Measurements from ENCODE around the gene ATP5F1E. TPM values are rescaled to one million over a fixed set of nuclear protein-coding genes. Genes with fewer than 3 reads are reported as not detected.

Gene ATP5F1E
- total and polyA plus RNA-seq, 10 of the 15 experiments (the other 5 are each of a cell fraction or from before 2014, with no cell fraction given): 49.0 to 407 (median 117) TPM

DNA sequence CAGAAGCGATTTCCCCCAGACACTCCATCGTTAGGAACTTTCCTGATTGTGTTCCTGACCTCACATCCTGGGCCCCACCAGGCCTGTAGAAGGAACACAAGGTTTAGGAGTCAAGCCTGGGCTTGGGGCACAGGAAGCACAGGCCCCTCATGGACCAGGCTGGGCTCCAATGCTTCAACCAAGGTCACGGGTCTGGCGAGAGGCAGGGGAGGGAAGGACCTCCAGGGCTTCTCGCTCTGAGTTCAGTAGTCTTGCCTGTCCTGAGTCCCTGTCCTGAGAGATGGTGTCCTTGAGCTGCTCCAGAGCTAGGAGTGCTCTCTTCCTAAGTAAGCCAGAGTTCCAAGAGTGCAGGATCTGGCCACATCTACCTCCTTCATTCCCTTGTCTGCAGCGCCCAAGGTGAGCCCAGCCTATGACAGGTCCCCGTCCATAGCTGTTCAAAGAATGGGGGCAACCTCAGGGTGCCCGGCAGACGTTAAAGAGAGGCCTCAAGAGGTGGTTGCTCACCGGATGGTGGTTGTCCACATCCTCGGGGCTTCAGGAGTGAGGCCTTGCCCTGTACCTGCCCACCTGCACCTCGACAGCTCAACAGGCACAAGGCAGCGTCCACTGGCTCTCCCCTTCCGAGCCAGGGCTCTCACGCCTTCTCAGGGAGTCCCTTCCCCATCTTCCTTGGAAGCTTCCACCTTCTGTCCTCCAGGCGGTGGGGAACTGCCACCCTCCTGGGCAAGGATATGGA is 14.5 kb downstream of the ATP5F1E start (continued):
- TF ChIP-seq TAF1 (IDR thresholded peaks at IDR 0.05; ENCODE audit: borderline replicate concordance, low read depth, low read length): no peak

DNA sequence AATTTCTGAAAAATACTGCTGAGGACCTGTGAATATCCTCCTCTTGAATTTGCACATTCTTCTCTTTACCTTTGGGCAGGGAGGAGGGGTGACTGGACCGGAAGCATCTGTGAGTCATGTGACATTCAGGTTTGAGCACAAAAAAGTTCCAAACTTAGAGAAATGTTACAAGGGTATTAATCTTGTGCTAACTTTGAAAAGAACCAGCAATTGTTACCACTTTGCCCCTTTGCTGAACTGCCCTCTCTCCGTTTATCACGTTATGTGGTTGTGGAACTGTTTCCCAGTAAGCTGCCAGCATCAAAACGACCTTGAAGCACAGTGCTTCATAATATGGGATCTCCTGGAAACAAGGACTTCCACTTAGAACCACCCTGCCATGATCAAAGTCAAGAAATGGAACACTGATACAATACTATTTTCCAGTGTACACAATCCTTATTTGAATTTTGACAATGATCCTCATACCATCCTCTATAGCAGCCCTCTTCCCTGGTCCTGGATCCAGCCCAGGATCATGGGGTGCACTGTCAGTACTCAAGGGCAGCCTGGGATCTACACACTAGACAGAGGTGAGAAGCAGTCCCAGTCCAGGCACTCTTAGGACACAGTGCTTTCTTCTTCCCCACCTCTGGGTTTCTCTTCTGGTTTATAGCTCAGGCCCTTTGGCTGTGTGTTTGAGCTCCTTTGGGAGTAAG is 15.2 kb downstream of the ATP5F1E start:
- peak; percentile 59 for ATAC-seq
- H3K9ac ChIP-seq (ENCODE audit: control insufficient read depth, insufficient read depth, low read length): no peak overlapping the region
- 24% methylated on average over 4 of the region's 4 CpGs for WGBS (ENCODE audit: insufficient coverage, insufficient replicate concordance, low lambda C conversion rate, missing lambda C conversion rate)
- TF ChIP-seq RB1 (IDR thresholded peaks at IDR 0.05; ENCODE audit: borderline replicate concordance) (no peak), ZZZ3 (IDR thresholded peaks at IDR 0.05; ENCODE audit: control insufficient read depth, insufficient read length, low read depth) (no peak), RCOR1 (conservative IDR thresholded peaks at IDR 0.05; ENCODE audit: low read depth, low read length) (no peak), ZNF384 (IDR thresholded peaks at IDR 0.05; ENCODE audit: borderline replicate concordance, low read depth, low read length) (no peak), NR2C2 (IDR thresholded peaks at IDR 0.05; ENCODE audit: borderline replicate concordance, control insufficient read depth, insufficient read length, low read depth) (no peak), HDGF (IDR thresholded peaks at IDR 0.05) (no peak)
- TF ChIP-seq, protein P1, sequence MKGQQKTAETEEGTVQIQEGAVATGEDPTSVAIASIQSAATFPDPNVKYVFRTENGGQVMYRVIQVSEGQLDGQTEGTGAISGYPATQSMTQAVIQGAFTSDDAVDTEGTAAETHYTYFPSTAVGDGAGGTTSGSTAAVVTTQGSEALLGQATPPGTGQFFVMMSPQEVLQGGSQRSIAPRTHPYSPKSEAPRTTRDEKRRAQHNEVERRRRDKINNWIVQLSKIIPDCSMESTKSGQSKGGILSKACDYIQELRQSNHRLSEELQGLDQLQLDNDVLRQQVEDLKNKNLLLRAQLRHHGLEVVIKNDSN (IDR thresholded peaks at IDR 0.05; ENCODE audit: borderline replicate concordance, extremely low read length, insufficient read depth, low read depth, low read length): peak; percentile 37
- TF ChIP-seq, protein P2, sequence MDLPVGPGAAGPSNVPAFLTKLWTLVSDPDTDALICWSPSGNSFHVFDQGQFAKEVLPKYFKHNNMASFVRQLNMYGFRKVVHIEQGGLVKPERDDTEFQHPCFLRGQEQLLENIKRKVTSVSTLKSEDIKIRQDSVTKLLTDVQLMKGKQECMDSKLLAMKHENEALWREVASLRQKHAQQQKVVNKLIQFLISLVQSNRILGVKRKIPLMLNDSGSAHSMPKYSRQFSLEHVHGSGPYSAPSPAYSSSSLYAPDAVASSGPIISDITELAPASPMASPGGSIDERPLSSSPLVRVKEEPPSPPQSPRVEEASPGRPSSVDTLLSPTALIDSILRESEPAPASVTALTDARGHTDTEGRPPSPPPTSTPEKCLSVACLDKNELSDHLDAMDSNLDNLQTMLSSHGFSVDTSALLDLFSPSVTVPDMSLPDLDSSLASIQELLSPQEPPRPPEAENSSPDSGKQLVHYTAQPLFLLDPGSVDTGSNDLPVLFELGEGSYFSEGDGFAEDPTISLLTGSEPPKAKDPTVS (IDR thresholded peaks at IDR 0.05; ENCODE audit: low read depth, low read length): no peak
- TF ChIP-seq, protein P3, sequence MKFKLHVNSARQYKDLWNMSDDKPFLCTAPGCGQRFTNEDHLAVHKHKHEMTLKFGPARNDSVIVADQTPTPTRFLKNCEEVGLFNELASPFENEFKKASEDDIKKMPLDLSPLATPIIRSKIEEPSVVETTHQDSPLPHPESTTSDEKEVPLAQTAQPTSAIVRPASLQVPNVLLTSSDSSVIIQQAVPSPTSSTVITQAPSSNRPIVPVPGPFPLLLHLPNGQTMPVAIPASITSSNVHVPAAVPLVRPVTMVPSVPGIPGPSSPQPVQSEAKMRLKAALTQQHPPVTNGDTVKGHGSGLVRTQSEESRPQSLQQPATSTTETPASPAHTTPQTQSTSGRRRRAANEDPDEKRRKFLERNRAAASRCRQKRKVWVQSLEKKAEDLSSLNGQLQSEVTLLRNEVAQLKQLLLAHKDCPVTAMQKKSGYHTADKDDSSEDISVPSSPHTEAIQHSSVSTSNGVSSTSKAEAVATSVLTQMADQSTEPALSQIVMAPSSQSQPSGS (IDR thresholded peaks at IDR 0.05; ENCODE audit: low read length): no peak
- TF ChIP-seq, protein P4, sequence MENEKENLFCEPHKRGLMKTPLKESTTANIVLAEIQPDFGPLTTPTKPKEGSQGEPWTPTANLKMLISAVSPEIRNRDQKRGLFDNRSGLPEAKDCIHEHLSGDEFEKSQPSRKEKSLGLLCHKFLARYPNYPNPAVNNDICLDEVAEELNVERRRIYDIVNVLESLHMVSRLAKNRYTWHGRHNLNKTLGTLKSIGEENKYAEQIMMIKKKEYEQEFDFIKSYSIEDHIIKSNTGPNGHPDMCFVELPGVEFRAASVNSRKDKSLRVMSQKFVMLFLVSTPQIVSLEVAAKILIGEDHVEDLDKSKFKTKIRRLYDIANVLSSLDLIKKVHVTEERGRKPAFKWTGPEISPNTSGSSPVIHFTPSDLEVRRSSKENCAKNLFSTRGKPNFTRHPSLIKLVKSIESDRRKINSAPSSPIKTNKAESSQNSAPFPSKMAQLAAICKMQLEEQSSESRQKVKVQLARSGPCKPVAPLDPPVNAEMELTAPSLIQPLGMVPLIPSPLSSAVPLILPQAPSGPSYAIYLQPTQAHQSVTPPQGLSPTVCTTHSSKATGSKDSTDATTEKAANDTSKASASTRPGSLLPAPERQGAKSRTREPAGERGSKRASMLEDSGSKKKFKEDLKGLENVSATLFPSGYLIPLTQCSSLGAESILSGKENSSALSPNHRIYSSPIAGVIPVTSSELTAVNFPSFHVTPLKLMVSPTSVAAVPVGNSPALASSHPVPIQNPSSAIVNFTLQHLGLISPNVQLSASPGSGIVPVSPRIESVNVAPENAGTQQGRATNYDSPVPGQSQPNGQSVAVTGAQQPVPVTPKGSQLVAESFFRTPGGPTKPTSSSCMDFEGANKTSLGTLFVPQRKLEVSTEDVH (IDR thresholded peaks at IDR 0.05; ENCODE audit: low read depth, partially characterized antibody): no peak

More for the DNA sequence above, 15.2 kb downstream of the ATP5F1E start:
- in situ Hi-C loops (cut with MboI) (no loop called here), intact Hi-C loops (cut with micrococcal nuclease; ENCODE audit: unreplicated experiment) (no loop called here)
- no peaks in the 10 kb centered on the region for H3K27me3 ChIP-seq (replicated peaks in 1 of 2; ENCODE audit: control insufficient read depth in 2 of 2, insufficient read depth in 2 of 2, low read length in 1 of 2)
- H3K4me3 ChIP-seq: no peak overlapping the region
- H3K79me2 ChIP-seq (ENCODE audit: control insufficient read depth, insufficient read depth, low read length): no peaks in the 10 kb centered on the region
- ChIA-PET SMC1A (ENCODE audit: uncharacterized antibody, unreplicated experiment) (interaction anchor here (1.1 to 1.3 kb wide), 2 partner anchors 8 to 14 kb away, joined by 3 to 4 read pairs; no protein-coding TSS in a partner anchor), RAD21 (ENCODE audit: unreplicated experiment) (interaction anchor here (1.3 to 2.1 kb wide), 3 partner anchors 12 to 109 kb away, joined by 3 to 11 read pairs (median 4); partner anchors contain the start of gene ATP5F1E), POLR2A (no interaction called here), CTCF (interaction anchor here (0.6 to 1.8 kb wide), 3 partner anchors 8 to 147 kb away, joined by 3 to 5 read pairs (median 3); no protein-coding TSS in a partner anchor)
- H4K20me1 ChIP-seq (ENCODE audit: control insufficient read depth, insufficient read depth): no peaks in the 10 kb centered on the region
- FAIRE-seq (peak; percentile 56), DNase-seq (ENCODE audit: low read depth, low spot score) (no peak)
- no peak overlapping the region for H3K4me2 ChIP-seq (ENCODE audit: control insufficient read depth, insufficient read depth)
- no peaks in the 10 kb centered on the region for H3K9me3 ChIP-seq (replicated peaks; ENCODE audit: control insufficient read depth, insufficient read depth, low read length)
- H3K4me1 ChIP-seq (ENCODE audit: control insufficient read depth, insufficient read depth, low read length): peaks cover 11% of the 10 kb centered on the region
- peak overlapping the region; percentile 63 for H2AFZ ChIP-seq (ENCODE audit: control insufficient read depth, low read depth, low read length)
- BruUV-seq (replicated peaks): no TSS peak
- 0 out of 2 replicates have a peak overlapping the region, but pooled peaks have one; percentile 3 for H3K27ac ChIP-seq (ENCODE audit: control insufficient read depth, insufficient read depth)
- H3K36me3 ChIP-seq (ENCODE audit: control insufficient read depth in 2 of 2, insufficient read depth in 2 of 2, low read length in 1 of 2): peaks cover 0 to 1% of the 10 kb centered on the region in 2 experiments; a peak in 2 of 4 replicates

Measured in GM12878 (cell line).